ENCODE measurements around the gene FLT4. TPM values are rescaled to one million over a fixed set of nuclear protein-coding genes. Genes with fewer than 3 reads are reported as not detected.

FLT4 gene
- total RNA-seq, 4 donors from 2014 or later, result 7.6 to 15.2 (median 10.4) TPM

GRCh38 chr5:180599981-180600553 lies 49.3 kb downstream of the FLT4 start:
- Histone ChIP-seq H3K9me3 (no peaks in the 10 kb centered on the region), H3K36me3 (no peaks in the 10 kb centered on the region), H3K27ac (no peak overlapping the region), H3K4me3 (no peak overlapping the region), H3K4me1 (no peaks in the 10 kb centered on the region), H3K27me3 (no peaks in the 10 kb centered on the region)
- 74 to 92% methylated on average over 4 to 11 of the region's 16 CpGs for WGBS, 2 donors (ENCODE audit: low coverage in 1 of 2)
- no peak for ATAC-seq
- TF ChIP-seq, protein P1, sequence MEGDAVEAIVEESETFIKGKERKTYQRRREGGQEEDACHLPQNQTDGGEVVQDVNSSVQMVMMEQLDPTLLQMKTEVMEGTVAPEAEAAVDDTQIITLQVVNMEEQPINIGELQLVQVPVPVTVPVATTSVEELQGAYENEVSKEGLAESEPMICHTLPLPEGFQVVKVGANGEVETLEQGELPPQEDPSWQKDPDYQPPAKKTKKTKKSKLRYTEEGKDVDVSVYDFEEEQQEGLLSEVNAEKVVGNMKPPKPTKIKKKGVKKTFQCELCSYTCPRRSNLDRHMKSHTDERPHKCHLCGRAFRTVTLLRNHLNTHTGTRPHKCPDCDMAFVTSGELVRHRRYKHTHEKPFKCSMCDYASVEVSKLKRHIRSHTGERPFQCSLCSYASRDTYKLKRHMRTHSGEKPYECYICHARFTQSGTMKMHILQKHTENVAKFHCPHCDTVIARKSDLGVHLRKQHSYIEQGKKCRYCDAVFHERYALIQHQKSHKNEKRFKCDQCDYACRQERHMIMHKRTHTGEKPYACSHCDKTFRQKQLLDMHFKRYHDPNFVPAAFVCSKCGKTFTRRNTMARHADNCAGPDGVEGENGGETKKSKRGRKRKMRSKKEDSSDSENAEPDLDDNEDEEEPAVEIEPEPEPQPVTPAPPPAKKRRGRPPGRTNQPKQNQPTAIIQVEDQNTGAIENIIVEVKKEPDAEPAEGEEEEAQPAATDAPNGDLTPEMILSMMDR (IDR thresholded peaks at IDR 0.05), result no peak
- TF ChIP-seq EP300 (IDR thresholded peaks at IDR 0.05), result no peak
- TF ChIP-seq POLR2AphosphoS5 (IDR thresholded peaks at IDR 0.05), result no peak
- no peak for TF ChIP-seq POLR2A (IDR thresholded peaks at IDR 0.05)

DNA sequence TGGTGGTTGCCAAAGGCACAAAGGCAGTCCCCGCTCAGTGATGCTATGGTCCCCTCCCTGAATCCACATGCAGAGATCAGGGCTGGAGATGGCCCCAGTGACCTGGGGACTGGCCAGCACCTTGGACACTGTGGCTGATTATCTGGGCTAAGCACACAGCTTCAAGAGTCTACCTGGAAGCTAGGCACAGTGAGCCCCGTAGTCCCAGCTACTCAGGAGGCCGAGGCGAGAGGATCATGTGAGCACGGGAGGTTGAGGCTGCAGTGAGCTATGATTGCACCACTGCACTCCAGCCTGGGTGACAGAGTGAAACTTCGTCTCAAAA lies 49.8 kb downstream of the FLT4 start:
- Histone ChIP-seq H3K4me1 (no peaks in the 10 kb centered on the region), H3K4me3 (no peak overlapping the region), H3K36me3 (no peaks in the 10 kb centered on the region), H3K27ac (no peak overlapping the region), H3K27me3 (no peaks in the 10 kb centered on the region), H3K9me3 (no peaks in the 10 kb centered on the region)
- TF ChIP-seq EP300 (IDR thresholded peaks at IDR 0.05) (no peak), POLR2AphosphoS5 (IDR thresholded peaks at IDR 0.05) (no peak), POLR2A (IDR thresholded peaks at IDR 0.05) (no peak)
- TF ChIP-seq, protein P1 (IDR thresholded peaks at IDR 0.05), result no peak
- WGBS, 2 donors (ENCODE audit: low coverage in 1 of 2), result 100% methylated on average over 1 of the region's 6 CpGs; no CpG with 5 or more reads in 1 of the 2 donors
- ATAC-seq, result no peak

GRCh38 chr5:180598797-180599589 lies 50.4 kb downstream of the FLT4 start:
- Histone ChIP-seq H3K36me3 (no peaks in the 10 kb centered on the region), H3K27me3 (peaks cover 6% of the 10 kb centered on the region), H3K9me3 (no peaks in the 10 kb centered on the region), H3K4me3 (no peak overlapping the region), H3K27ac (no peak overlapping the region), H3K4me1 (no peaks in the 10 kb centered on the region)
- no peak for TF ChIP-seq POLR2A (IDR thresholded peaks at IDR 0.05)
- TF ChIP-seq, protein P1 (IDR thresholded peaks at IDR 0.05), result no peak
- no peak for TF ChIP-seq EP300 (IDR thresholded peaks at IDR 0.05)
- TF ChIP-seq POLR2AphosphoS5 (IDR thresholded peaks at IDR 0.05), result no peak
- 80 to 100% methylated on average over 1 to 2 of the region's 16 CpGs for WGBS, 2 donors (ENCODE audit: low coverage in 1 of 2)
- ATAC-seq, result no peak

GRCh38 chr5:180598316-180598701 lies 51.1 kb downstream of the FLT4 start:
- no peaks in the 10 kb centered on the region for H3K9me3 ChIP-seq
- ATAC-seq, result no peak
- no peaks in the 10 kb centered on the region for H3K4me1 ChIP-seq
- H3K27ac ChIP-seq, result no peak overlapping the region
- WGBS, 2 donors (ENCODE audit: low coverage in 1 of 2), result no CpG with 5 or more reads among the region's 9 CpGs
- peaks cover 12% of the 10 kb centered on the region for H3K27me3 ChIP-seq
- no peak overlapping the region for H3K4me3 ChIP-seq
- no peaks in the 10 kb centered on the region for H3K36me3 ChIP-seq
- TF ChIP-seq, protein P1 (IDR thresholded peaks at IDR 0.05), result no peak
- TF ChIP-seq POLR2AphosphoS5 (IDR thresholded peaks at IDR 0.05) (no peak), POLR2A (IDR thresholded peaks at IDR 0.05) (no peak), EP300 (IDR thresholded peaks at IDR 0.05) (no peak)
